ES-I3 (cell line): ENCODE measurements around the gene MRPL42.

Experiments
- H3K36me3 ChIP-seq: 2 replicates; pipeline ENCODE4 v1.6.1; 2013; ENCODE audit warnings: mild to moderate bottlenecking, low read length, control low read depth, moderate library complexity; ENCODE audit not compliant: insufficient read depth
- H3K4me1 ChIP-seq: 2 replicates; pipeline ENCODE4 v1.6.1; 2013; ENCODE audit warnings: mild to moderate bottlenecking, control low read depth, low read length; ENCODE audit not compliant: insufficient read depth
- H3K9ac ChIP-seq: 2 replicates; pipeline ENCODE4 v1.6.1; 2013; ENCODE audit warnings: low read depth, mild to moderate bottlenecking, low read length, moderate library complexity
- H3K9me3 ChIP-seq: 2 replicates; pipeline ENCODE4 v1.6.1; 2013; ENCODE audit warnings: mild to moderate bottlenecking, low read length, moderate library complexity; ENCODE audit not compliant: control insufficient read depth, insufficient read depth

MRPL42 gene

GRCh38 chr12:93563807-93564538 lies 96.7 kb downstream of the MRPL42 start:
- Histone ChIP-seq H3K9me3 (no peaks in the 10 kb centered on the region), H3K36me3 (peaks cover 3% of the 10 kb centered on the region), H3K9ac (no peak overlapping the region), H3K4me1 (peaks cover under 1% of the 10 kb centered on the region; the same call in 1 of the 2 replicates)

GRCh38 chr12:93565760-93566159 lies 98.4 kb downstream of the MRPL42 start:
- H3K36me3 ChIP-seq, result peaks cover 3% of the 10 kb centered on the region
- no peak overlapping the region for H3K9ac ChIP-seq
- H3K9me3 ChIP-seq, result no peaks in the 10 kb centered on the region
- peaks cover 5% of the 10 kb centered on the region; the same call in 1 of the 2 replicates for H3K4me1 ChIP-seq
